ENCODE measurements around the gene CHST12.
"Not testable (repeated sequence)": the region's sequence is repeated elsewhere in the genome, so short reads cannot be mapped to it uniquely, and the experiment has no call there.

Gene CHST12

GRCh38 chr7:2379161-2379560 lies 24.2 kb upstream of the CHST12 start:
- DNase-seq = no peak

- no peak for DNase-seq
Measured at GRCh38 chr7:2379821-2380450, 23.5 kb upstream of the CHST12 start.

GRCh38 chr7:2380461-2380860 lies 22.9 kb upstream of the CHST12 start:
- no peak for DNase-seq

GRCh38 chr7:2381227-2381626 lies 22.2 kb upstream of the CHST12 start:
- DNase-seq = no peak

- DNase-seq = no peak
Measured at GRCh38 chr7:2381881-2382509, 21.4 kb upstream of the CHST12 start.

GRCh38 chr7:2383543-2384274 lies 19.7 kb upstream of the CHST12 start:
- DNase-seq = no peak

- peak; percentile 55 for DNase-seq
Measured at GRCh38 chr7:2384354-2385243, 18.8 kb upstream of the CHST12 start.

GRCh38 chr7:2386122-2386521 lies 17.3 kb upstream of the CHST12 start:
- not testable (repeated sequence) for DNase-seq

GRCh38 chr7:2386964-2387669 lies 16.3 kb upstream of the CHST12 start:
- DNase-seq = no peak

- no peak for DNase-seq
Measured at GRCh38 chr7:2387897-2388636, 15.3 kb upstream of the CHST12 start.

GRCh38 chr7:2388637-2388954 lies 14.8 kb upstream of the CHST12 start:
- no peak for DNase-seq

- not testable (repeated sequence) for DNase-seq
Measured at GRCh38 chr7:2390020-2390816, 13.2 kb upstream of the CHST12 start.

- DNase-seq = no peak
Measured at GRCh38 chr7:2393706-2394105, 9.7 kb upstream of the CHST12 start.

GRCh38 chr7:2394566-2395082 lies 8.8 kb upstream of the CHST12 start:
- DNase-seq = no peak

GRCh38 chr7:2398506-2398905 lies 4.9 kb upstream of the CHST12 start:
- no peak for DNase-seq

GRCh38 chr7:2399848-2400587 lies 3.4 kb upstream of the CHST12 start:
- DNase-seq = no peak

- DNase-seq = no peak
Measured at GRCh38 chr7:2402687-2403013, 761 bp upstream of the CHST12 start.

GRCh38 chr7:2403718-2404648 lies 572 bp downstream of the CHST12 start:
- DNase-seq = peak; percentile 75

GRCh38 chr7:2404714-2405119 lies 1.3 kb downstream of the CHST12 start:
- DNase-seq = no peak
